ES-I3 (cell line): ENCODE measurements around the gene PSMD8.
"Not testable (repeated sequence)": the region's sequence is repeated elsewhere in the genome, so short reads cannot be mapped to it uniquely, and the experiment has no call there.

Experiments
- H3K36me3 ChIP-seq: 2 replicates; pipeline ENCODE4 v1.6.1; 2013; ENCODE audit warnings: mild to moderate bottlenecking, low read length, control low read depth, moderate library complexity; ENCODE audit not compliant: insufficient read depth
- H3K4me1 ChIP-seq: 2 replicates; pipeline ENCODE4 v1.6.1; 2013; ENCODE audit warnings: mild to moderate bottlenecking, control low read depth, low read length; ENCODE audit not compliant: insufficient read depth
- H3K9ac ChIP-seq: 2 replicates; pipeline ENCODE4 v1.6.1; 2013; ENCODE audit warnings: low read depth, mild to moderate bottlenecking, low read length, moderate library complexity
- H3K9me3 ChIP-seq: 2 replicates; pipeline ENCODE4 v1.6.1; 2013; ENCODE audit warnings: mild to moderate bottlenecking, low read length, moderate library complexity; ENCODE audit not compliant: control insufficient read depth, insufficient read depth

Gene PSMD8

DNA sequence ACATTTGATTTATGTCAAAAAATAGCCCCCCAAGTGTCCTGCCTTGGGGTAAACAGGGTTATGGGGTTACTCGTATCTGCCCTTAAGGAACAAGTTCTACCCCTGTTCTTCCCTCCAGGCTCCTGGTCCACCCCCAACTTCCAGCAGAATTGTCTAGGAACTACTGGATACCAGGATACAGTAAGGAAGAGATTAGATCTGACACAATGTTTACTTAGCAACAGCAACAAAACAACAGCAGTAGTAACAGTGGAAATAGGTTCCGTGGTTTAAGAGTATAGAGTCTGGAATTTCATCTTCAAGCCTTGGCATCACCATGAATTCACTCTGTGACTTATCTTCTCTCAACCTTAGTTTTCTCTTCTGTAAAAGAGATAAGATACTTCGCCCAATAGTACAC, 26.8 kb downstream of the PSMD8 start:
- Histone ChIP-seq H3K9ac (no peak overlapping the region), H3K36me3 (no peaks in the 10 kb centered on the region; the same call in 1 of the 2 replicates), H3K4me1 (peaks cover 2% of the 10 kb centered on the region; the same call in 1 of the 2 replicates), H3K9me3 (no peaks in the 10 kb centered on the region)

DNA sequence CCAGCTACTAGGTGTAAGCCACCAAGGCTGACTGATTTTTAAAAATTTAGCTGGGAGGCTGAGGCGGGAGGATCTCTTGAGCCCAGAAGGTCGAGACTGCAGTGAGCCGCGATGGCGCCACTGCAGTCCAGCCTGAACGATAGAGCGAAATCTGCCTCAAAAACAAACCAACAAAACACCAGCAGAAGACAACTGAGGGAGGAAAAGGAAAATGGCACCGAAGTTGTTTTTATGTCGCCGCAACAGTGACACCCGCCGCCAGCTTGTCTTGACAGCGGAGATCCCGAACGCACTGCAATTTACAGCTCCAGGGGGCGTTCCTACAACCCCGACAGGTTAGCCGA, 28.2 kb downstream of the PSMD8 start:
- Histone ChIP-seq H3K9ac (peak overlapping the region; percentile 70; the same call in 1 of the 2 replicates), H3K9me3 (no peaks in the 10 kb centered on the region), H3K36me3 (no peaks in the 10 kb centered on the region; the same call in 1 of the 2 replicates), H3K4me1 (0 out of 2 replicates have a peak, but pooled peaks cover 2% of the 10 kb centered on the region)

DNA sequence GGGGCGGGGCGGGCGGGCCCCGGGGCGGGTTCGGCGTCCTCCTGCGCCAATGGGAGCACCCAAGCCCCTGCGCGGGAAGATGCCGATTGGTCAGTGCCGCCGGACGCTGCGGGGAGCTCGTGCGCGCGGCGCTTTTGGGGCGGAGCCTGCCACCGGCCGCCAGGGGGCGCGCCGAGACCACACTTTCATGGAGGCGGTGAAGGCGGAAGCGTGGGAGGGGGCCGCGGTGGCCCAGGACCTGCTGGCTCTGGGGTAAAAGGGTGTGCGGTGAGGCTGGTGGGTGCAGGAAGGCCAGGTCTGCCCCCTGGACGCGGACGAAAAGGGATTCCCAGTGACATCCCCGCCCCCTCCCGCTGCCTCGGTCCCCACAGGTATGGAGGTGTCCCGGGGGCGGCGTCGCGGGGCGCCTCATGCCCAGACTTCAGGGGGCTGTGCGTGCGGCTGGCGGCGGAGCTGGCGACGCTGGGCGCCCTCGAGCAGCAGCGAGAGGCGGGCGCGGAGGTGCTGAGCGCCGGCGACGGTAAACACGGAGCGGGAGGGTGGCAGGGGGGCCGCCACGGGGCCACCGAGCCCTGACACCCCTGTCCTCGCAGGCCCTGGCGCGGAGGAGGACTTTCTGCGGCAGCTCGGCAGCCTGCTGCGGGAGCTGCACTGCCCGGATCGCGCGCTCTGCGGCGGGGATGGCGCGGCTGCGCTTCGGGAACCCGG, 28.8 kb downstream of the PSMD8 start, which contains the start of gene FAM98C:
Gene FAM98C, plus strand, starts transcription at position 127 of the 708 bp plus-strand sequence. Its CDS starts 61 bp downstream, at position 188.
- H3K9me3 ChIP-seq: no peaks in the 10 kb centered on the region
- no peaks in the 10 kb centered on the region; the same call in 1 of the 2 replicates for H3K36me3 ChIP-seq
- peak within 1 kb of the TSS; percentile 81 for H3K9ac ChIP-seq
- H3K4me1 ChIP-seq: 0 out of 2 replicates have a peak, but pooled peaks cover 2% of the 10 kb centered on the region

DNA sequence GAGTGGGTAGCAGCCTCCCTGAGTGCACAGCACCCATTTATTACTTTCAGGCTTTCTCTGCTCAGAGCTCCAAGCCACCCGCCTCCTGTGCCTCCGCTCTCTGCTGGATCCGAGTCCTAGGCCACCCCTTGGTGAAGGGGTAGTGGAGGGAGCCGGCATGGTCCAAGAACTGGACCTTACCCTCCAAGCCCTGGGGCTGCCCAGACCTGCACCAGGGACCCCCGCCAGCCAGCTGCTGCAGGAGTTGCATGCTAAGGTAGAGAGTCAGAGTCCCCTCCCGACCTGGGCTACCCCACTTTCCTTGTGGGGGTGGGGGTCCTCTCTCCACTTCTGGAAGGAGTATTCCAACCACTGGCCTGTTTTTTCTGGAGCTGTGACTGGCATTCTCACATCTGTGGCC, 30.5 kb downstream of the PSMD8 start:
- Histone ChIP-seq H3K9ac (no peak overlapping the region), H3K9me3 (no peaks in the 10 kb centered on the region), H3K4me1 (no peaks in the 10 kb centered on the region), H3K36me3 (no peaks in the 10 kb centered on the region; the same call in 1 of the 2 replicates)

DNA sequence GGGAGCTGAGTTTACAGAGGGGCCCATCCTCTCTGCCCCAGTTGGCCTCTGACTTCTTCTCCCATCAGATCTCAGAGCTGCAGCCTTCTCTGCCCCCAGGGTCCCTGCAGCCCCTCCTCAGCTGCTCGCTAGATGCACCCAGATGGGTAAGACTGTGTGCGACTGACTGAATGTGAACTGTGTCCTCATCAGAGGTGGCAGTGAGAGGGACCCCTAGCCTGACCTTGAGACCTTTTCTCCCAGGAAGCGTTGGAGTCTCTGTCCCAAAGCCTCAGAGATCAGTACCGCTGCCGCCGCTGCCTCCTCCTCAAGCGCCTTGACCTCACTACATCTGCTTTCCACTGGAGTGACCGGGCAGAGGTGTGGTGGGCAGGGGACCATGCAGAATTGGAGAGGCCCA, 30.9 kb downstream of the PSMD8 start:
- H3K4me1 ChIP-seq: no peaks in the 10 kb centered on the region
- no peaks in the 10 kb centered on the region; the same call in 1 of the 2 replicates for H3K36me3 ChIP-seq
- H3K9ac ChIP-seq: no peak overlapping the region
- H3K9me3 ChIP-seq: no peaks in the 10 kb centered on the region

DNA sequence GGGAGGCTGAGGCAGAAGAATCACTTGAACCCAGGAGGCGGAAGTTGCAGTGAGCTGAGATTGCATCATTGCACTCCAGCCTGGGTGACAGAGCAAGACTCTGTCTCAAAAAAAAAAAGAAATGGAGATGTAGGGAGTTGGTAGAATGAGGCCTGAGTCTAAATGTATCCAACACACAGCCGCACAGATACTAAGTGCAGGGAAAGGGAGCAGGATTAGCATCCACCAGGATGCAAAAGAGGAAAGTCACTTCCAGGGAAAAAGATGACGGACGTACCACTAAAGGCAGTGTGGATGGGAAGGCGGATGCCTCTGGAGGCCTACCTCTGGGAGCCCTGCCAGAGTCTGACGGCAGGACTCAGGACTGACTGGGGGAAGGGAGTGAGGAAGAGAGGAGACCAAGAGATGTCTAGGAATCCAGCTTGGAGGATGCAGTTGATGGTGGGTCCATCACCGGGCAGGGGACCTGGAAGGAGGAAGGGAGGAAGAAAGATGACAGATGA, 35.3 kb downstream of the PSMD8 start:
- Histone ChIP-seq H3K9me3 (no peaks in the 10 kb centered on the region), H3K9ac (no peak overlapping the region), H3K36me3 (no peaks in the 10 kb centered on the region; the same call in 1 of the 2 replicates), H3K4me1 (no peaks in the 10 kb centered on the region)

DNA sequence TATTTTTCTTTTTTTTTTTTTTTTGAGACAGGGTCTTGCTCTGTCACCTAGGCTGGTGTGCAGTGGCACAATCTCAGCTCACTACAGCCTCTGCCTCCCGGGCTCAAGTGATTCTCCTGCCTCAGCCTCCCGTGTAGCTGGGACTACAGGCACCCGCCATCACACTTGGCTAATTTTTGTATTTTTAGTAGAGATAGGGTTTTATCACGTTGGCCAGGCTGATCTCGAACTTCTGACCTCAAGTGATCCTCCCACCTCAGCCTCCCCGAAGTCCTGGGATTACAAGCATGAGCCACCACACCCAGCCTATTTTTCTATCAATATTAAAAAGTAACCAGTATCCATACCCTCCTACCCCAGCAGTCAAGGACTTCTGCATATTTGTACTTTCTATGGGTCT, 36.0 kb downstream of the PSMD8 start:
- not testable (repeated sequence) for H3K9me3 ChIP-seq, H3K36me3 ChIP-seq, H3K9ac ChIP-seq, H3K4me1 ChIP-seq

DNA sequence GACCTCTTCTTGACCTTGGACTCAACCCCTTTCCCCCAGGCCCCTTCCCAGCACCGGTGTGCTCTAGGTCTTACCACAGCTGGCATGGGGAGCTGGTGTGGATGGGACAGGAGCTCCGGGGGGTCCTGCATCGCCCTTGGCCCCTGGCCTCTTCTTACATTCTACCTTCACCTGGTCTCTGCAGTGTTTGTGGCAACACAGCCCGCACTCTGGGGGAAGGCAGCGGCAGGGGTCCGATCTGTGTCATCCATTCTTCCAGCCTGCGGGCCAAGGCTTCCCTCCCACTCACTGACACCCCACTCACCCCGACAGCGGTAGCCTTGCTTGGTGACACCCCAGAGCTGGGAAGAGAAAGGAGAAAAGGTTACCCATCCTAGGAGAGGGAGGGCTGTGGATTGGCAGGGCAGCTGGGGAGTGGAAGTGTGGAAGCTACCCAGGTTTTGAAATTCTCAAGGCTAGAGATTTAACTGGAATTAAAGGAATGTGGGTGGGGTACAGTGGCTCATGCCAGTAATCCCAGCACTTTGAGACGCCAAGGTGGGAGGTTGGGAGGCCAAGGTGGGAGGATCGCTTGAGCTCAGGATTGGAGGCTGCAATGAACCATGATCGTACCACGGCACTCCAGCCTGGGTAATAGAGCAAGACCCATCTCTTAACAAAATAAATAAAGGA, 36.8 kb downstream of the PSMD8 start:
- no peaks in the 10 kb centered on the region for H3K9me3 ChIP-seq
- no peaks in the 10 kb centered on the region for H3K4me1 ChIP-seq
- no peaks in the 10 kb centered on the region; the same call in 1 of the 2 replicates for H3K36me3 ChIP-seq
- no peak overlapping the region for H3K9ac ChIP-seq

DNA sequence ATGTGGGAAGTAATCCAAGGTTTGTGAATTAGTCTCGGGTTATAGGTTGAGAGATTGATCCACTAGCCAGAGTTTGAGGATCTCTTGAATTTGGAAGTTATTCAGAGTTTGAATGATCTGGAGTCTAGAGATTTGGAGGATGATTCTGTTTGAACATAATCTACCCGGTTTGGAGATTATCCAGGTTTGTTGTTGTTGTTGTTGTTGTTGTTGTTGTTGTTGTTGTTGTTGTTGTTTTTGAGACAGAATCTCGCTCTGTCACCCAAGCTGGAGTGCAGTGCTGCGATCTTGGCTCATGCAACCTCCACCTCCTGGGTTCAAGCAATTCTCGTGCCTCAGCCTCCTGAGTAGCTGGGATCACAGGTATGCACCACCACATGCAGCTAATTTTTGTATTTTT, 37.5 kb downstream of the PSMD8 start:
- not testable (repeated sequence) for H3K9ac ChIP-seq, H3K9me3 ChIP-seq, H3K36me3 ChIP-seq, H3K4me1 ChIP-seq

DNA sequence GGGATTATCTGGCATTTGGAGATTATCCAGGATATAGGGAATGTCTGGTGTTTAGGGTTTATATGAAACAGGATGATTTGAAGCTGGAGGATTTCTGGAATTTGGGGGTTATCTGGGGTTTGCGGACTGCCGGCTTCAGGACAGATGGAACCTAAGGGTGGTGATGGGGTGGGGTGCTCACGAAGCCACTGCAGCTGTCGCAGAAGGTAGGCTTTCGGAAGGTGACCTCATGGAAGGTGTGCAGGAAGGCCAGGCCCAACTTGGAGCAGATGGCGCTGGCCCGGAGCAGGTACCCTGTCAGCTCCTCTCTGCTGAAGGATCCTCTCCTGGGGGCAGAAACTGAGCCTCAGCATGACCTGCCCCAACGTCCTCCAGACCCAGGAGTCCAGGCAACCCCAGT, 38.1 kb downstream of the PSMD8 start:
- Histone ChIP-seq H3K9ac (no peak overlapping the region), H3K36me3 (no peaks in the 10 kb centered on the region), H3K9me3 (no peaks in the 10 kb centered on the region), H3K4me1 (no peaks in the 10 kb centered on the region)

DNA sequence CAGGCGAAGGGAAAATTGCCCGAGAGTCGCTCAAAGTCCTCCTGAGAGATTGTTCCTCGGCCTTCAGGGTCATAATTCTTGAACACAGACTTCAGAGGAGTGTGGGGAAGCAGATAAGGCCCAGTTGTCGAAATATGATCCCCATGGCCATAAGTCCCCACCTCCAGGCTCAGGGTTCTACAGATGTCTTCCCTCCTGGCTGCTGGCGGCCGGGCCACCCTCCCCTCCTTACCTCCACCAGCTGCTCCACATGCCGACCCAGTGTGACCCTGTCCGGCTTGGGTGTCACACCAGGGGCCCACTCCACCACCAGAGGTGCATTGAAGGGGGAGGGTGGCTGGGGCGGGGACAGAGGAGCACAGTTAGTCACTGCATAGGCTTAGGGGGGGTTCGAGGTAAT, 38.6 kb downstream of the PSMD8 start:
- H3K9me3 ChIP-seq: no peaks in the 10 kb centered on the region
- H3K4me1 ChIP-seq: no peaks in the 10 kb centered on the region
- no peak overlapping the region for H3K9ac ChIP-seq
- no peaks in the 10 kb centered on the region for H3K36me3 ChIP-seq

DNA sequence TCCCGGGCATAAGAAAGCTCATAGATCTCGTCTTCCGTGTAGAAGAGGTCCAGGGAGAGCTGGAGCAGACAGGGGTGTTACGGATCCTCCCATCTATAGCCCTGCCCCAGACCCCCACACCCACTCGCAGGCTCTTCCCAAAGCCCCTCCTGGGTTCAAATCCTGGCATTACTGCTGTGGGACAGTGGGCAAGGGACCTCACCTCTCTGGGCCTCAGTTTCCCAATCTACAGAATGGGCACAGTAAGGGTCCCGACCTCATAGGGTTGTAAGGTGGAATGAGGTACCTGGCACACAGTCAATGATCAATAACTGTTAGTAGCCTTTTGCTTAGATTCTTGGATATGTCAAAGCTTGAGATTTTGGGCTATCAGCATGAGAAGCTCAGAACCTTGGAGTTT, 39.0 kb downstream of the PSMD8 start:
- no peak overlapping the region for H3K9ac ChIP-seq
- H3K4me1 ChIP-seq: no peaks in the 10 kb centered on the region
- H3K9me3 ChIP-seq: no peaks in the 10 kb centered on the region
- H3K36me3 ChIP-seq: no peaks in the 10 kb centered on the region

DNA sequence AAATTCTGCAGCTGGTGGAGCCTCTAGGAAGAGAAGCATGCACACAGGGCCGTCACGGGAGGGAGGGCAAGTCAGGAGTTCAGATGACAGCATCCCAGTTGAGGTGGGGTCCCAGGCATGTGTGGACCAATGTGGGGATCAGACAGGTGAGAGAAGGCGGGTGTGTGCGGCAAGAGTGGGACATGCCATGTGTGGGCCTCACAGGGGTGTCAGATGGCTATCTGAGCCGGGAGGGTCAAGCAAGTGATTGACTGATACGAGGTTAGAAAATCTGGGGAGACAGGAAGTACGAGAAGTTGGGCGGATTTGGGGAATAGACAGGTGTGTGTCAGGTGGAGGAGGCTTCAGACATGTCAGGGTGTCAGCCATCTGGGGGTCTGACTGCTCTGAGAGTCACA, 42.8 kb downstream of the PSMD8 start:
- H3K9me3 ChIP-seq: no peaks in the 10 kb centered on the region
- no peaks in the 10 kb centered on the region for H3K36me3 ChIP-seq
- no peaks in the 10 kb centered on the region; the same call in 1 of the 2 replicates for H3K4me1 ChIP-seq
- no peak overlapping the region for H3K9ac ChIP-seq

DNA sequence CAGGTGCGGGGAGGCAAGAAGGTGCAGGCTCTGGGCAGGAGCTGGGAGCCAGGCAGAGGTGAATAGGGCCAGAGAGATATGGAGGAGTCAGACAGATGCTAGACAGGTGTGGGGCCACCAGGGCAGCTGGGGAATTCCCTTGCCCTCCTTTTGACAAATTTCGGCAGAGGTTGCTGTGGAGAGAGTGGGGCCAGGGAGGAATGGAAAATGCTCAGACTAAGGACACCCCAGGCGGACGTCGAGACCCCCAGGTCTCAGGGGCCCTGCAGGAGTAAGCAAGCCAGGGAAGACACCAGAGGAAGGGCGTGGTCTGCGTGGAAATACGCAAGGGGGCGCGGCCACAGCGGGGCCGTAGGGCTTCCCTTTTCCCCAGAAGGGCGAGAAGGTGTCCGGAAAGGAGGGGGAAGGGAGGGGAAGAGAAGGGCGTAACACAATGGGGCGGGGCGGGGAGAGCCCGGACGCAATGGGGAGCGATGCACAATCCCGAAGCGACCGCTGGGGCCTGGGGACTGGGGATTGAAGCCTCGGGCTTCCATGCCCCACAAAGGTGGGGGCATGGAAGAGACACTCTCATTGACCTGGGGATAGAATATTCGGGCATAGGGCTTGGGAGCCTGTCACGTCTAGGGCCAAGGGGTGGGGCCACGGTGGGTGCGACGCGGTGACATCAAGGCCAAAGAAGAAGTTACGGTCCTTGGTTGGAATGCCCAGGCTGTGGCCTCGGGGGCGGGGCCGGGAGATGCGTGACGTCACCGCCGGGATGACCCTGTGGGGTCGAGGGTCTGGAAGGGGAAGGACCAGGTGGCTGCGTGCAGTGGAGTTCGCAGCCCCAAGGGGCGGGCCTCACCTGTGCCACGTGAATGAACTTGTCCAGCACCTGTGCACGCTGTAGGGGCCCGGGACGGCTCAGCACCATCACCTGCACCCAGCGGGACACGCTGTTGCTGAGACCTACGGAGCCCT, 43.5 kb downstream of the PSMD8 start:
- H3K36me3 ChIP-seq: no peaks in the 10 kb centered on the region
- H3K9me3 ChIP-seq: no peaks in the 10 kb centered on the region
- H3K9ac ChIP-seq: peak overlapping the region; percentile 75
- no peaks in the 10 kb centered on the region; the same call in 1 of the 2 replicates for H3K4me1 ChIP-seq
